ENCODE data around the gene LAMA2. TPM values are rescaled to one million over a fixed set of nuclear protein-coding genes. Genes with fewer than 3 reads are reported as not detected.

Gene LAMA2
- total RNA-seq, 1 donor from 2014 or later: 1.8 TPM

DNA sequence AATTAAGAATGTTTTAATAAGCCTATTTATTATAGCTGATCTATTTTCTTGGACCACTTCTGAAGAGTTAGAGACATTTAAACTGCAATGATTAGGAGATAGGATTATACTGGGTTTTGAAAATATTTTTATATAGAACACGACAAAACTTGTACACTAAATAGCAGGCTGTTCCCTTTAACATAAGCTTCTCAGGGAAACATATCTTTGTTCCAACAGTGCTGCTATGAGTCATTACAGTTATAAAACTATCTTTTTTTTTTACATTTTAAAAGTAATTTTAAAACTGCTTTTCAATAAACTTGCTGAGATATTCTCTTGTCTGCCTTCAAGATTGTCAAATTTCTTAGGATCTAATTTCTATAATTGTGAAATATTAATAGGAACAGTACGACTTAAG is 438.0 kb downstream of the LAMA2 start:
- Mint-ChIP-seq H3K9me3 (ENCODE audit: unreplicated experiment) (no peaks in the 10 kb centered on the region), H3K27me3 (ENCODE audit: low read depth, unreplicated experiment) (no peaks in the 10 kb centered on the region), H3K27ac (ENCODE audit: unreplicated experiment) (peak overlapping the region; percentile 58), H3K4me1 (ENCODE audit: low read depth, unreplicated experiment) (peaks cover 7% of the 10 kb centered on the region), H3K4me3 (ENCODE audit: unreplicated experiment) (no peak overlapping the region), H3K36me3 (ENCODE audit: low read depth, unreplicated experiment) (no peaks in the 10 kb centered on the region)
- H3K27me3 ChIP-seq (ENCODE audit: insufficient read depth, low read length): no peaks in the 10 kb centered on the region
- no peak overlapping the region for H3K9ac ChIP-seq (ENCODE audit: low read length)
- H3K4me2 ChIP-seq (ENCODE audit: low read length): no peak overlapping the region
- no peak overlapping the region for H2AFZ ChIP-seq (ENCODE audit: low read depth, low read length)
- no peak overlapping the region for H3K27ac ChIP-seq (ENCODE audit: low read depth, low read length)
- FAIRE-seq: no peak
- no peaks in the 10 kb centered on the region for H3K79me2 ChIP-seq (ENCODE audit: insufficient read depth, low read length)
- H4K20me1 ChIP-seq (ENCODE audit: insufficient read depth, low read length): no peaks in the 10 kb centered on the region
- no peak overlapping the region for H3K4me3 ChIP-seq (ENCODE audit: insufficient read depth, low read depth, low read length)
- no peak for DNase-seq (ENCODE audit: low read depth)
- TF ChIP-seq, protein P1, sequence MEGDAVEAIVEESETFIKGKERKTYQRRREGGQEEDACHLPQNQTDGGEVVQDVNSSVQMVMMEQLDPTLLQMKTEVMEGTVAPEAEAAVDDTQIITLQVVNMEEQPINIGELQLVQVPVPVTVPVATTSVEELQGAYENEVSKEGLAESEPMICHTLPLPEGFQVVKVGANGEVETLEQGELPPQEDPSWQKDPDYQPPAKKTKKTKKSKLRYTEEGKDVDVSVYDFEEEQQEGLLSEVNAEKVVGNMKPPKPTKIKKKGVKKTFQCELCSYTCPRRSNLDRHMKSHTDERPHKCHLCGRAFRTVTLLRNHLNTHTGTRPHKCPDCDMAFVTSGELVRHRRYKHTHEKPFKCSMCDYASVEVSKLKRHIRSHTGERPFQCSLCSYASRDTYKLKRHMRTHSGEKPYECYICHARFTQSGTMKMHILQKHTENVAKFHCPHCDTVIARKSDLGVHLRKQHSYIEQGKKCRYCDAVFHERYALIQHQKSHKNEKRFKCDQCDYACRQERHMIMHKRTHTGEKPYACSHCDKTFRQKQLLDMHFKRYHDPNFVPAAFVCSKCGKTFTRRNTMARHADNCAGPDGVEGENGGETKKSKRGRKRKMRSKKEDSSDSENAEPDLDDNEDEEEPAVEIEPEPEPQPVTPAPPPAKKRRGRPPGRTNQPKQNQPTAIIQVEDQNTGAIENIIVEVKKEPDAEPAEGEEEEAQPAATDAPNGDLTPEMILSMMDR (IDR thresholded peaks at IDR 0.05; ENCODE audit: insufficient read depth, low read depth, low read length): no peak
- TF ChIP-seq EZH2 (IDR thresholded peaks at IDR 0.05; ENCODE audit: insufficient read depth, low read length): no peak
- no peaks in the 10 kb centered on the region for H3K36me3 ChIP-seq (ENCODE audit: insufficient read depth, low read length)
- no peaks in the 10 kb centered on the region for H3K9me3 ChIP-seq (ENCODE audit: insufficient read depth, low read depth, low read length)
- no peaks in the 10 kb centered on the region for H3K4me1 ChIP-seq (ENCODE audit: insufficient read depth, low read length)

DNA sequence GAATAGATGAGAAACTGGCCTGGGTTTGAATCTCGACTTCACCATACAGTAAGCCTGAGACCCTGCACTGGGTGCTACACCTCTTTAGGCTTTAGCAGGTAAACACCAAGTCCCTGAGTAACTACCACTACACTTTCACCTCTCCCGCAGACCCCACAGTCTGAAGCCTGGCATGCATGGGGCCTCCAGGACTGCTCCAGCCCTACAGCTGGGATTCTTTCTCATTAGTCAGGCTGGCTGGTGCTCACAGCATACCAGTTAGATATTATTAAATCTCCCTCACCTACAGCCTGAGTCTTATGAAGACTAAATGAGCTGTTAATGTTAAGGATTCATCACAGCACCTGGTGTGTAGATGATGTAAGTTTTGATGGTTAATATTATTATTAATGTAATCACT is 438.4 kb downstream of the LAMA2 start:
- Histone ChIP-seq H3K4me1 (ENCODE audit: insufficient read depth, low read length) (no peaks in the 10 kb centered on the region), H3K9ac (ENCODE audit: low read length) (no peak overlapping the region), H3K27ac (ENCODE audit: low read depth, low read length) (no peak overlapping the region), H3K36me3 (ENCODE audit: insufficient read depth, low read length) (no peaks in the 10 kb centered on the region), H3K4me3 (ENCODE audit: insufficient read depth, low read depth, low read length) (no peak overlapping the region), H3K79me2 (ENCODE audit: insufficient read depth, low read length) (no peaks in the 10 kb centered on the region), H3K9me3 (ENCODE audit: insufficient read depth, low read depth, low read length) (no peaks in the 10 kb centered on the region), H4K20me1 (ENCODE audit: insufficient read depth, low read length) (no peaks in the 10 kb centered on the region), H3K27me3 (ENCODE audit: insufficient read depth, low read length) (no peaks in the 10 kb centered on the region), H2AFZ (ENCODE audit: low read depth, low read length) (no peak overlapping the region), H3K4me2 (ENCODE audit: low read length) (no peak overlapping the region)
- Mint-ChIP-seq H3K4me3 (ENCODE audit: unreplicated experiment) (no peak overlapping the region), H3K4me1 (ENCODE audit: low read depth, unreplicated experiment) (peaks cover 7% of the 10 kb centered on the region), H3K27ac (ENCODE audit: unreplicated experiment) (peak overlapping the region; percentile 58), H3K36me3 (ENCODE audit: low read depth, unreplicated experiment) (no peaks in the 10 kb centered on the region), H3K27me3 (ENCODE audit: low read depth, unreplicated experiment) (no peaks in the 10 kb centered on the region), H3K9me3 (ENCODE audit: unreplicated experiment) (no peaks in the 10 kb centered on the region)
- DNase-seq (ENCODE audit: low read depth): no peak
- no peak for FAIRE-seq
- TF ChIP-seq EZH2 (IDR thresholded peaks at IDR 0.05; ENCODE audit: insufficient read depth, low read length): no peak
- TF ChIP-seq, protein P1 (IDR thresholded peaks at IDR 0.05; ENCODE audit: insufficient read depth, low read depth, low read length): no peak

DNA sequence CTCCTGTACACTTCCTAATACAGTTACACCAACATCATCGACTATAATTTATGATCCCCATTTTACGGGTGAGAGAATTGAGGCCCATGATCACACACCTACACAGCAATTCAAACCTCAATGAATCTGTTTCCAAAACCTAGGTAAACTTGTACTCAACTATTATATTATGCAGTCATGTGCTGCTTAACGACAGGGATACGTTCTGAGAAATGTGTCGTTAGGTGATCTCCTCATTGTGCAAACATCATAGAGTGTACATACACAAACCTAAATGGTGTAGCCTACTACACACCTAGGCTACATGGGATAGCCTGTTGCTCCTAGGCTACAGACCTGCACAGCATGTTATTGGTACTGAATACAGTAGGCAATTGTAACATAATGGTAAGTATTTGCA is 441.4 kb downstream of the LAMA2 start:
- no peaks in the 10 kb centered on the region for H3K36me3 ChIP-seq (ENCODE audit: insufficient read depth, low read length)
- no peak for TF ChIP-seq EZH2 (IDR thresholded peaks at IDR 0.05; ENCODE audit: insufficient read depth, low read length)
- TF ChIP-seq, protein P1 (IDR thresholded peaks at IDR 0.05; ENCODE audit: insufficient read depth, low read depth, low read length): no peak
- peaks cover 7% of the 10 kb centered on the region for H3K4me1 Mint-ChIP-seq (ENCODE audit: low read depth, unreplicated experiment)

More for the DNA sequence above, 441.4 kb downstream of the LAMA2 start:
- Histone ChIP-seq H3K4me2 (ENCODE audit: low read length) (no peak overlapping the region), H3K27ac (ENCODE audit: low read depth, low read length) (no peak overlapping the region), H3K9me3 (ENCODE audit: insufficient read depth, low read depth, low read length) (no peaks in the 10 kb centered on the region), H3K79me2 (ENCODE audit: insufficient read depth, low read length) (no peaks in the 10 kb centered on the region), H3K27me3 (ENCODE audit: insufficient read depth, low read length) (no peaks in the 10 kb centered on the region), H3K4me3 (ENCODE audit: insufficient read depth, low read depth, low read length) (no peak overlapping the region), H3K4me1 (ENCODE audit: insufficient read depth, low read length) (no peaks in the 10 kb centered on the region), H3K9ac (ENCODE audit: low read length) (no peak overlapping the region), H4K20me1 (ENCODE audit: insufficient read depth, low read length) (no peaks in the 10 kb centered on the region), H2AFZ (ENCODE audit: low read depth, low read length) (no peak overlapping the region)
- no peak overlapping the region for H3K4me3 Mint-ChIP-seq (ENCODE audit: unreplicated experiment)
- H3K9me3 Mint-ChIP-seq (ENCODE audit: unreplicated experiment): no peaks in the 10 kb centered on the region
- H3K36me3 Mint-ChIP-seq (ENCODE audit: low read depth, unreplicated experiment): no peaks in the 10 kb centered on the region
- H3K27me3 Mint-ChIP-seq (ENCODE audit: low read depth, unreplicated experiment): no peaks in the 10 kb centered on the region
- no peak for DNase-seq (ENCODE audit: low read depth)
- H3K27ac Mint-ChIP-seq (ENCODE audit: unreplicated experiment): no peak overlapping the region
- FAIRE-seq: no peak
